ENCODE results near the gene MROH2B. TPM values are rescaled to one million over a fixed set of nuclear protein-coding genes. Genes with fewer than 3 reads are reported as not detected.

MROH2B gene
- not detected in 3 replicates for polyA plus RNA-seq
- polyA plus RNA-seq (2011; ENCODE audit: low read depth) = not detected
- polyA plus RNA-seq (2011; cell fraction: cytosol; rRNA removed) = not detected in 2 replicates
- not detected in 2 replicates for polyA plus RNA-seq (2011; cell fraction: nucleus; rRNA removed)
- not detected in 2 replicates for polyA plus RNA-seq (2012; ENCODE audit: low replicate concordance)
- polyA minus RNA-seq = not detected in 3 replicates
- polyA minus RNA-seq (2011; cell fraction: cytosol; rRNA and poly(A)+ RNA removed) = not detected
- polyA minus RNA-seq (2011; cell fraction: nucleus; rRNA and poly(A)+ RNA removed) = not detected in 2 replicates

DNA sequence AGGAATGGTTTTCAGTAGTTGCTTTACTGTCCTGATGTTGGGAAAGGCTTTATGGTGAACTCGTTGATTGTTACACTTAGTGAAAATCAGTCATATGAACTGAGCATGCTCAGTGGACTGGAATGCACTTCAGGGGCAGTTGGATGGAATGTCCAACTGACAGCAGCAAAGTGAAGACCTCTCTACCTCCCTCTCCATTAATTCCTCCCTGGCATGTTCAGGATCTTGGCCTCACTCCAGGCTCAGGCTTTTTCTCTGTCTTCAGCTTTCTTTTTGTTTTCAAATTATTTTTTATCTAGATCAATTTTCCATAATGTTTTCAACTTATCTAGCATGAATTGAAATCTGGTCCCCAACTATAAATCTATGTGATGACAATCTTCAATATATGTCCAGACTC lies at the start of gene MROH2B:
MROH2B (minus strand) TSS at position 101 of the 400 bp plus-strand sequence. CDS start 490 bp downstream, outside the sequence.
- dilution Hi-C loops (cut with MboI; ENCODE audit: extremely low pct_ligation_motif_present, low sequenced_read_pairs) = no loop called here
- H3K9me3 ChIP-seq (ENCODE audit: control insufficient read depth, low read depth, low read length) = no peaks in the 10 kb centered on the region
- H3K4me2 ChIP-seq (ENCODE audit: control insufficient read depth, extremely low read depth, insufficient read depth, low read depth, low read length) = no peak within 1 kb of the TSS
- no peak within 1 kb of the TSS for H3K27ac ChIP-seq (ENCODE audit: control insufficient read depth, insufficient read depth, low read length)
- no peak within 1 kb of the TSS for H3K4me3 ChIP-seq (ENCODE audit: control insufficient read depth in 2 of 3, extremely low read depth in 1 of 3, insufficient read depth in 2 of 3, low read depth in 1 of 3, low read length in 3 of 3)
- TF ChIP-seq EZH2 (IDR thresholded peaks at IDR 0.05; ENCODE audit: low read length) = no peak
- TF ChIP-seq, protein P1, sequence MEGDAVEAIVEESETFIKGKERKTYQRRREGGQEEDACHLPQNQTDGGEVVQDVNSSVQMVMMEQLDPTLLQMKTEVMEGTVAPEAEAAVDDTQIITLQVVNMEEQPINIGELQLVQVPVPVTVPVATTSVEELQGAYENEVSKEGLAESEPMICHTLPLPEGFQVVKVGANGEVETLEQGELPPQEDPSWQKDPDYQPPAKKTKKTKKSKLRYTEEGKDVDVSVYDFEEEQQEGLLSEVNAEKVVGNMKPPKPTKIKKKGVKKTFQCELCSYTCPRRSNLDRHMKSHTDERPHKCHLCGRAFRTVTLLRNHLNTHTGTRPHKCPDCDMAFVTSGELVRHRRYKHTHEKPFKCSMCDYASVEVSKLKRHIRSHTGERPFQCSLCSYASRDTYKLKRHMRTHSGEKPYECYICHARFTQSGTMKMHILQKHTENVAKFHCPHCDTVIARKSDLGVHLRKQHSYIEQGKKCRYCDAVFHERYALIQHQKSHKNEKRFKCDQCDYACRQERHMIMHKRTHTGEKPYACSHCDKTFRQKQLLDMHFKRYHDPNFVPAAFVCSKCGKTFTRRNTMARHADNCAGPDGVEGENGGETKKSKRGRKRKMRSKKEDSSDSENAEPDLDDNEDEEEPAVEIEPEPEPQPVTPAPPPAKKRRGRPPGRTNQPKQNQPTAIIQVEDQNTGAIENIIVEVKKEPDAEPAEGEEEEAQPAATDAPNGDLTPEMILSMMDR (optimal IDR thresholded peaks at IDR 0.05 in 1 of 3, IDR thresholded peaks at IDR 0.05 in 1 of 3, conservative IDR thresholded peaks at IDR 0.05 in 1 of 3; ENCODE audit: extremely low read depth in 1 of 3, insufficient read depth in 2 of 3, low read length in 3 of 3) = no peak
- no peaks in the 10 kb centered on the region for H3K79me2 ChIP-seq (ENCODE audit: control insufficient read depth, insufficient read depth, low read length)
- H3K36me3 ChIP-seq (ENCODE audit: control insufficient read depth in 2 of 2, extremely low read depth in 1 of 2, insufficient read depth in 2 of 2, low read length in 2 of 2) = no peaks in the 10 kb centered on the region
- H3K4me1 ChIP-seq (ENCODE audit: control insufficient read depth, extremely low read depth, insufficient read depth, low read length) = no peaks in the 10 kb centered on the region
- H3K9me1 ChIP-seq (ENCODE audit: control insufficient read depth, extremely low read depth, insufficient read depth, low read length) = no peaks in the 10 kb centered on the region
- no peak within 1 kb of the TSS for H3K9ac ChIP-seq (ENCODE audit: control insufficient read depth, extremely low read depth, insufficient read depth, low read length)
- FAIRE-seq (no peak), DNase-seq (ENCODE audit: low read depth, low spot score) (no peak)
- no peaks in the 10 kb centered on the region for H4K20me1 ChIP-seq (ENCODE audit: control insufficient read depth, extremely low read depth, insufficient read depth, low read length)
- no peak within 1 kb of the TSS for H2AFZ ChIP-seq (ENCODE audit: control insufficient read depth, low read length)
- H3K27me3 ChIP-seq (ENCODE audit: control insufficient read depth, extremely low read depth, insufficient read depth, low read length) = no peaks in the 10 kb centered on the region

DNA sequence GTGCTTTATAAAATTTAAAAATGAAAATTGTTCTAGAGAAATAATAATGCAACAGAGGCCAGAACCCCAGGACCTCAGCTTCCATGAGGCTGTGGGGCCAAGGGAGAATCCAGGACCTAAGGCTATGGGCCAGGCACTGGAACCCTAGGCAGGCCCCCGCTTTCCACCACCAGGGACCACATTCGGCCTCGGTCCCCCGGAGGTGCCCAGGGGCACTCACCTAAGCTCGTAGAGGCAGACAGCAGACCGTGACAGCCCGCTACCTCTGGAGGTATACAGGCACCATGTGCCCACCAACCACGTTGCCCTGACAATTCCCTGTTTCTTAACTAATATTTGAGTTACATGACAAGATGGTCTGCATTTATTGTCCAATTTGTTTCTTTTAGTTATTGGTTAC lies 49.5 kb upstream of the MROH2B start:
- H3K4me1 ChIP-seq (ENCODE audit: control insufficient read depth, extremely low read depth, insufficient read depth, low read length) = no peaks in the 10 kb centered on the region
- no peaks in the 10 kb centered on the region for H3K36me3 ChIP-seq (ENCODE audit: control insufficient read depth in 2 of 2, extremely low read depth in 1 of 2, insufficient read depth in 2 of 2, low read length in 2 of 2)
- TF ChIP-seq EZH2 (IDR thresholded peaks at IDR 0.05; ENCODE audit: low read length) = no peak
- TF ChIP-seq, protein P1 (optimal IDR thresholded peaks at IDR 0.05 in 1 of 3, IDR thresholded peaks at IDR 0.05 in 1 of 3, conservative IDR thresholded peaks at IDR 0.05 in 1 of 3; ENCODE audit: extremely low read depth in 1 of 3, insufficient read depth in 2 of 3, low read length in 3 of 3) = no peak
- DNase-seq (ENCODE audit: low read depth, low spot score) (no peak), FAIRE-seq (no peak)
- H3K79me2 ChIP-seq (ENCODE audit: control insufficient read depth, insufficient read depth, low read length) = no peaks in the 10 kb centered on the region
- no peak overlapping the region for H3K4me3 ChIP-seq (ENCODE audit: control insufficient read depth in 2 of 3, extremely low read depth in 1 of 3, insufficient read depth in 2 of 3, low read depth in 1 of 3, low read length in 3 of 3)
- no peaks in the 10 kb centered on the region for H3K9me3 ChIP-seq (ENCODE audit: control insufficient read depth, low read depth, low read length)
- H3K27ac ChIP-seq (ENCODE audit: control insufficient read depth, insufficient read depth, low read length) = no peak overlapping the region
- dilution Hi-C loops (cut with MboI; ENCODE audit: extremely low pct_ligation_motif_present, low sequenced_read_pairs) = no loop called here
- H4K20me1 ChIP-seq (ENCODE audit: control insufficient read depth, extremely low read depth, insufficient read depth, low read length) = no peaks in the 10 kb centered on the region
- no peak overlapping the region for H3K9ac ChIP-seq (ENCODE audit: control insufficient read depth, extremely low read depth, insufficient read depth, low read length)
- no peaks in the 10 kb centered on the region for H3K9me1 ChIP-seq (ENCODE audit: control insufficient read depth, extremely low read depth, insufficient read depth, low read length)
- H2AFZ ChIP-seq (ENCODE audit: control insufficient read depth, low read length) = no peak overlapping the region
- no peak overlapping the region for H3K4me2 ChIP-seq (ENCODE audit: control insufficient read depth, extremely low read depth, insufficient read depth, low read depth, low read length)
- no peaks in the 10 kb centered on the region for H3K27me3 ChIP-seq (ENCODE audit: control insufficient read depth, extremely low read depth, insufficient read depth, low read length)
